NCI-H774 (cell line): ENCODE results near the gene PLCD1.
"Not testable (repeated sequence)": the region's sequence is repeated elsewhere in the genome, so short reads cannot be mapped to it uniquely, and the experiment has no call there.

Experiments used
- DNase-seq: peaks from one replicate; lab custom pipeline; 2025; lab: John Stamatoyannopoulos, UW

The PLCD1 gene

GRCh38 chr3:38029400-38030125, at the start of gene PLCD1:
Gene PLCD1 (minus strand): TSS chr3:38029642. CDS start chr3:38029539, 103 bp downstream.
- DNase-seq, result no peak

- not testable (repeated sequence) for DNase-seq
Observed at GRCh38 chr3:38077073-38077472, 47.6 kb upstream of the PLCD1 start.

- DNase-seq, result no peak
Observed at GRCh38 chr3:38070013-38070412, 40.6 kb upstream of the PLCD1 start.

DNA sequence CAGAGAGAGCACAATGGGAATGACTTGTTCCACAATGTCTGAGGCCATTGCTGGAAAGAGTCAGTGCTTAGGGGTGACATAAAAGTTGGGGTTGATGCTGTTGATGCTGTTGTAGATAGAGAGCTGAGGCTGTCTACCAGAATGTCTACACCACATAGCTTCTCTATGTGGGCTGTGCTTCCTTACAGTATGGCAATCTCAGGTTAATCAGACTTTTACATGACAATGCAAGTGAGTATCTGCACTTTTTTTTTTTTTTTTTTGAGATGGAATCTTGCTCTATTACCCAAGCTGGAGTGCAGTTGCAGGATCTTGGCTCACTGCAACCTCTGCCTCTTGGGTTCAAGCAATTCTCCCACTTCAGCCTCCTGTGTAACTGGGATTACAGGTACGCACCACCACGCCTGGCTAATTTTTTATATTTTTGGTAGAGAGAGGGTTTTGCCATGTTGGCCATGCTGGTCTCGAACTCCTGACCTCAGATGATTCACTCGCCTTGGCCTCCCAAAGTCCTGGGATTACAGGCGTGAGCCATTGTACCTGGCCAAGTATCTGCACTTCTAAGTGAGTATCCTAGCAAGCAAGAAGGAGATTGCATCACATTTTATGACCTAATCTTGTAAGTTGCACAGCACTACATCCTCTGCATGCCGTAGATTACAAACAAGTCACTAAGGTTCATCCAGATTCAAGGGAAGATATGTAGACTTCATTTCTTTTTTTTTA, 38.2 kb upstream of the PLCD1 start:
- DNase-seq, result no peak

DNA sequence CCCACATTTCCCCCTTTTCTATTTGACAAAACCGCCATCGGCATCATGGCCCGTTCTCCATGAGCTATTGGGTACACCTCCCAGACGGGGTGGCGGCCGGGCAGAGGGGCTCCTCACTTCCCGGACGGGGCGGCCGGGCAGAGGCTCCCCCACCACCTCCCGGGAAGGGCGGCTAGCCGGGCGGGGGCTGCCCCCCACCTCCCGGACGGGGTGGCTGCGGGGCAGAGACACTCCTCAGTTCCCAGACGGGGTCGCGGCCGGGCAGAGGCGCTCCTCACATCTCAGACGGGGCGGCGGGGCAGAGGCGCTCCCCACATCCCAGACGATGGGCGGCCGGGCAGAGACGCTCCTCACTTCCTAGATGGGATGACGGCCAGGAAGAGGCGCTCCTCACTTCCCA, 35.0 kb upstream of the PLCD1 start:
- not testable (repeated sequence) for DNase-seq

DNA sequence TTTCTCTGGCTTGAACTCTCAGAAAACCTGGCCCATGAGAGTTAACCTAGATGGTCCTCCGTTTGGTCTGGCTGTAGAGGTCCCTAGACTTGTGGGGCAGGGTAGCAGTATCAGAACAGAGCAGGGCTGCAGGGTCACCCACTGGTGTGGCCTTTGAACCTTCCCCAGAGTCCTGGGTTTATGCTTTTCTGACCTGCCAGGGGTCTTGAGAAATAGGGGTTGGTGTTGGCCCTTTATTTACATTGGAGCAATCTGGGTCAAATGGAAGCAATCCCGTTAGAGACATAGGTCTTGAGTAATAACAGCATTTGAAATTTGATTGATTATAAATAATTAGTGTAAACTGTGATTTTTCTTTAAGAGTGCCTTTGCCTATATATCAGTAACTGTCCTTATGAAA, 33.4 kb upstream of the PLCD1 start:
- DNase-seq, result no peak

GRCh38 chr3:38059591-38059990, 30.1 kb upstream of the PLCD1 start:
- DNase-seq, result no peak

DNA sequence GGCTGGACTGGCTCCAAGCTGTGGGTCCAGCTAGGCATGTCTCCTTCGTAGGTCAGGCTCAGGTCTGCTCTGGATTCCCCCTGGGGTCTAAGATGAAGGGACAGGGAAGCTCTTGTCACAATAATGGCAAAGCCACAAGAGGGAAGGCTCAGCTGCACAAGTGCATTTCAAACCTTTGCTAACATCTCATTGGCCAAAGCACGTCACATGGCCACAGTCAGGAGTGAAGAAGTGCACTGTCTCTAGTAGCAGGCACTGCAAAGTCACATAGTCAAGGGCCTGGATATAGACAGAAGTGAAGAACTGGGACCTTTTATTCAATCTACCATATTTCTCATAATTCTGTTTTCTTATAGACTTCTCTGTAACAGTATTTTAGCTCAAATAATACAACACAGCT, 29.7 kb upstream of the PLCD1 start:
- no peak for DNase-seq

- DNase-seq, result no peak
Observed at GRCh38 chr3:38054499-38055001, 25.1 kb upstream of the PLCD1 start.

GRCh38 chr3:38053813-38054498, 24.5 kb upstream of the PLCD1 start:
- not testable (repeated sequence) for DNase-seq

GRCh38 chr3:38053286-38053685, 23.8 kb upstream of the PLCD1 start:
- not testable (repeated sequence) for DNase-seq

DNA sequence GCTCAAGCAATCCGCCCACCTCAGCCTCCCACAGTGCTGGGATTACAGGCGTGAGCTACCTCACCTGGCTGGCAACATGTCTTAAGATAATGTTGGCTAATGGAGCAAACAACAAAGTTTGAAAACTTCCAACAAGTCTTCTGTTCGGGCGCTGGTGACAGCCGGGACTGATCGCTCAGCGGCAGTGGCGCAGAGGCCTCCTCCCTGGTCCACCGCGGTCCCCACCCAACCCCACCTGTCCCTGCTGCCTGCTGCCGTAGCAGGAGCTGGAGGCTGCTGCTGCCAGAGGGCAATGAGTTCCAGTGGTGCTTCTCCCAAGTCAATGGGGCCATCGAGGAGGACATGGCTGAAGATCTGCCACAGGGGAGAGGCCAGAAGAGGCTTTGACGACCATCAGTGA, 21.7 kb upstream of the PLCD1 start:
- DNase-seq, result no peak

GRCh38 chr3:38049358-38050126, 20.1 kb upstream of the PLCD1 start:
- no peak for DNase-seq

GRCh38 chr3:38047896-38048295, 18.5 kb upstream of the PLCD1 start:
- no peak for DNase-seq

DNA sequence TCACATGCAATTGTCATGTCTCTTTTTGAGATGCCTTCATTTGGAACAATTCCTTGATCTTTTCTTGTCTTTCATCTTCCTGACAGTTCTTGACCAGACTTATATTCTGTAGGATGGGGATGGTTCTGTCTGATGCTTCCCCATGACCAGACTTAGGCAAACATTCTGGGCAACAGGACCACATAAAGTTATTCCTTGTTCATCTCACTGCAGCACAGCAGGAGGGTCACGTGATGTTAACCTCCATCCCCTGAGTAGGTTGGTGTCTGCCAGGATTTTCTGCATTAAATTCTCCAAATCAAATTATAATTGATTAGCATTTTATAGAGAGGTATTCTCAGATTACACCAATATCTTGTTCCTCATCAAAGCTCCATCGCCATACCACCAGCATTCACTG, 17.4 kb upstream of the PLCD1 start:
- no peak for DNase-seq

DNA sequence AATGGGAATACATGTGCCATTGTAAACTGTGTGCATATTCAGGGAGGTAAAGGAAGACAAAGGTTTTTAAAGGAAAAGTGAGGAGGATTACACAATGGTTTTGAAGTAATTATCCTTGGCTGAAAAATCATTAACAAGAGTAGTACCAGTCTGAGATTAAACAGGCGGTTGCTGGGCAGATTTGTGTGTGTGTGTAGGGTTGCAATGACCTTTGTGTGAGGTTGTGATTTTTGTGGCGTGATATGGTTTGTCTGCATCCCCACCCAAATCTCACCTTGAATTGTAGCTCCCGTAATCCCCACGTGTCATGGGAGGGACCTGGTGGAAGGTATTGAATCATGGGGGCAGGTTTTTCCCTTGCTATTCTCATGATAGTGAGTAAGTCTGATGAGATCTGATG, 16.6 kb upstream of the PLCD1 start:
- DNase-seq, result no peak

DNA sequence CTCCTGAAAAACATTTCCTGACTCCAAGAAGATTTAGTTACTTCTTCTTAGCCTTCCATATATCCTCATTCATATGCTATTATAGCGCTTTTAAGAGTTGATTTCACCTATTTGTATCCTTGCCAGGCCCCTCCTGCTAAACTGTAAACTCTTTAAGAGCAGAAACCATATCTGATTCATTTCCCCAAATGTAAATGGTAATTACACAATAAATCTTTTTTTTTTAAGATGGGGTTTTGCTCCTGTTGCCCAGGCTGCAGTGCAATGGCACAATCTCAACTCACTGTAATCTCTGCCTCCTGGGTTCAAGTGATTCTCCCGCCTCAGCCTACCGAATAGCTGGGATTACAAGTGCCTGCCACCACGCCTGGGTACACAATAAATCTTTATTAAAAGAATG, 14.0 kb upstream of the PLCD1 start:
- no peak for DNase-seq

DNA sequence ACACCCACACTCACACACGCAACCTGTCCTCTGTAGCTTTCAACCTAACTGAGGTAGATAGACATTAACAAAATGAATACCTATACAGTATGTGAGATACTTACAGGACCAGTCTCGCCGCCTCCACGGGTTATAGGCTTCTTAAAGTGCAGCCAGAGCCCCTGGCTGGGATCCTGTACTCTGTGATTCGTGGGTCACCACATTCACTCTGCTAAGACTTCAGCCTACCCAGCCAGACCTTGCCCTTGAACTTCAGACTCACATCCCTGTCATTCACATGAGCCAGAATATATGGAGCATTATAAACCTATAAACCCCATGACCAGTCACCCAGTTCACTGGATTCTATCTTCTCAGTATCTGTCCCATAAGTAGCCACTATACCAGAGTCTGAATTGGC, 11.0 kb upstream of the PLCD1 start:
- DNase-seq, result no peak

GRCh38 chr3:38039899-38040261, 10.4 kb upstream of the PLCD1 start:
- no peak for DNase-seq

GRCh38 chr3:38039101-38039898, 9.9 kb upstream of the PLCD1 start, which contains the start of gene DLEC1:
Gene DLEC1 (plus strand): TSS chr3:38039208. CDS start chr3:38039226, 18 bp downstream.
- no peak for DNase-seq

GRCh38 chr3:38038447-38038911, 9.0 kb upstream of the PLCD1 start:
- DNase-seq, result no peak
